H1 (cell line): ENCODE results near the gene ZNF385B. TPM values are rescaled to one million over a fixed set of nuclear protein-coding genes. Genes with fewer than 3 reads are reported as not detected.

ENCODE experiments used
- BACH1 ChIP-seq: IDR thresholded peaks from 2 replicates; pipeline ENCODE4 v1.6.1; 2012; ENCODE audit warnings: low read length, improper control_type of control experiment
- CBX5 ChIP-seq: fragments of 300-800, 300-1000 bp; sonication (generic); IDR thresholded peaks from 2 replicates; pipeline ENCODE4 v1.7.1; 2016; ENCODE audit warnings: antibody characterized with exemption, low read length, low read depth
- NRF1 ChIP-seq: IDR thresholded peaks from 2 replicates; pipeline ENCODE4 v1.6.1; 2011; ENCODE audit warnings: mild to moderate bottlenecking, low read depth, low read length, improper control_type of control experiment
- polyA plus RNA-seq, 7 experiments: library from polyadenylated mRNA; depleted of rRNA in 3 of 7; stranded (reverse) in 5 of 7; unstranded in 2 of 7; fragments of >200 nt in 5 of 7; fragments of 200-250 nt in 2 of 7; gene quantifications; 1 replicate in 5 of 7; 2 replicates in 1 of 7; 4 replicates in 1 of 7; pipeline versions ENCODE4 v1.2.1 to v1.2.3, GENCODE V29; 2011 to 2013; ENCODE audit warnings: missing spikeins in 2 of 7, mixed read lengths in 2 of 7
- total RNA-seq: library from RNA; stranded (reverse); fragmentation: NEBNext Ultra II Directional; extraction: Animal tissue kit (Norgen Biotek cat#: 25700); gene quantifications from 2 replicates; pipeline ENCODE4 v1.2.1, GENCODE V29; 2021

The ZNF385B gene
- total and polyA plus RNA-seq, 2 of the 8 experiments (the other 6 are each of a cell fraction or from before 2014, with no cell fraction given): 1.1 to 3.7 TPM

- TF ChIP-seq CBX5: no peak
- TF ChIP-seq NRF1: no peak
- TF ChIP-seq BACH1: no peak
- TF ChIP-seq, all 59 proteins: peak for 0
These were observed 269.1 kb downstream of the ZNF385B start (continued) for GRCh38 chr2:179592167-179592936.
